Neural crest cell (in vitro differentiated cells): Measurements from ENCODE around the gene ARMC9. TPM values are rescaled to one million over a fixed set of nuclear protein-coding genes. Genes with fewer than 3 reads are reported as not detected.

ENCODE experiments used
- DNase-seq: peaks from one replicate; pipeline ENCODE4 v3.0.0; 2021; ENCODE audit warnings: low read depth, mixed read lengths, low spot score
- H3K27ac Mint-ChIP-seq: one replicate; pipeline ENCODE4 v1.8.0; 2021; ENCODE audit warnings: mild to moderate bottlenecking, mixed read lengths; ENCODE audit not compliant: unreplicated experiment
- H3K27me3 Mint-ChIP-seq: 2 replicates; pipeline ENCODE4 v1.8.0; 2021; ENCODE audit warnings: low read depth, mild to moderate bottlenecking, mixed read lengths
- H3K36me3 Mint-ChIP-seq: 2 replicates; pipeline ENCODE4 v1.8.0; 2021; ENCODE audit warnings: low read depth, mild to moderate bottlenecking, mixed read lengths
- H3K4me1 Mint-ChIP-seq: 2 replicates; pipeline ENCODE4 v1.8.0; 2021; ENCODE audit warnings: mixed read lengths
- H3K4me3 Mint-ChIP-seq: one replicate; pipeline ENCODE4 v1.8.0; 2021; ENCODE audit warnings: mild to moderate bottlenecking, mixed read lengths
- H3K9me3 Mint-ChIP-seq: 2 replicates; pipeline ENCODE4 v1.8.0; 2021; ENCODE audit warnings: mixed read lengths
- total RNA-seq: library from RNA; stranded (reverse); gene quantifications from 2 replicates; pipeline ENCODE4 v1.2.1, GENCODE V29; 2021
- TF ChIP-seq, protein P1 (sequence below): fragments of 200-600 bp; sonication (generic); conservative IDR thresholded peaks from 2 replicates; pipeline ENCODE4 v1.5.0; 2021; ENCODE audit warnings: antibody characterized with exemption, mild to moderate bottlenecking

The ARMC9 gene
- total RNA-seq, 1 donor from 2014 or later: 35.0 TPM

DNA sequence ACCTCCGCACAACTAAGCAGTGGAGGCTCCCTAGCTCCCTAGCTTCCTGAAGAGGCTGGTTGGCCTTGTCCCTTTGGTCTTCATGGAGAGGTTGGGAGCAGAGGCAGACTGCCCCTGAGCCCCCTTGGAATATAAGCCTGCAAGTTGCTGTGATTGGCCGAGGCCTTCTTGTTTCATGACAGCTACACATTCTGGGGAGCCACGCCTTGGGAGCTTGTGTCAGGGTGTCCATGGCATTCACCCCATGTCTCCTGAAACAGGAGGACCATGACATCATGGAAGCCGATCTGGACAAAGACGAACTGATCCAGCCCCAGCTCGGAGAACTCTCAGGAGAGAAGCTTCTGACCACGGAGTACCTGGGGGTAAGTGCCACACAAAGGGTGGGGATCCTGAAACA lies 133.1 kb downstream of the ARMC9 start:
- H3K9me3 Mint-ChIP-seq: peaks cover 2% of the 10 kb centered on the region
- DNase-seq: no peak
- no peak overlapping the region for H3K4me3 Mint-ChIP-seq
- H3K27me3 Mint-ChIP-seq: no peaks in the 10 kb centered on the region
- peaks cover 5% of the 10 kb centered on the region for H3K4me1 Mint-ChIP-seq
- peaks cover 34% of the 10 kb centered on the region for H3K36me3 Mint-ChIP-seq
- H3K27ac Mint-ChIP-seq: no peak overlapping the region
- TF ChIP-seq, protein P1, sequence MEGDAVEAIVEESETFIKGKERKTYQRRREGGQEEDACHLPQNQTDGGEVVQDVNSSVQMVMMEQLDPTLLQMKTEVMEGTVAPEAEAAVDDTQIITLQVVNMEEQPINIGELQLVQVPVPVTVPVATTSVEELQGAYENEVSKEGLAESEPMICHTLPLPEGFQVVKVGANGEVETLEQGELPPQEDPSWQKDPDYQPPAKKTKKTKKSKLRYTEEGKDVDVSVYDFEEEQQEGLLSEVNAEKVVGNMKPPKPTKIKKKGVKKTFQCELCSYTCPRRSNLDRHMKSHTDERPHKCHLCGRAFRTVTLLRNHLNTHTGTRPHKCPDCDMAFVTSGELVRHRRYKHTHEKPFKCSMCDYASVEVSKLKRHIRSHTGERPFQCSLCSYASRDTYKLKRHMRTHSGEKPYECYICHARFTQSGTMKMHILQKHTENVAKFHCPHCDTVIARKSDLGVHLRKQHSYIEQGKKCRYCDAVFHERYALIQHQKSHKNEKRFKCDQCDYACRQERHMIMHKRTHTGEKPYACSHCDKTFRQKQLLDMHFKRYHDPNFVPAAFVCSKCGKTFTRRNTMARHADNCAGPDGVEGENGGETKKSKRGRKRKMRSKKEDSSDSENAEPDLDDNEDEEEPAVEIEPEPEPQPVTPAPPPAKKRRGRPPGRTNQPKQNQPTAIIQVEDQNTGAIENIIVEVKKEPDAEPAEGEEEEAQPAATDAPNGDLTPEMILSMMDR: no peak

- TF ChIP-seq, protein P1: no peak
- Mint-ChIP-seq H3K27ac (no peak overlapping the region), H3K36me3 (peaks cover 33% of the 10 kb centered on the region), H3K4me3 (no peak overlapping the region), H3K9me3 (peaks cover 2% of the 10 kb centered on the region), H3K4me1 (peaks cover 5% of the 10 kb centered on the region), H3K27me3 (no peaks in the 10 kb centered on the region)
- DNase-seq: no peak
Observed at GRCh38 chr2:231332388-231332787, 134.0 kb downstream of the ARMC9 start.

GRCh38 chr2:231332872-231333500 lies 134.6 kb downstream of the ARMC9 start:
- DNase-seq: no peak
- H3K27ac Mint-ChIP-seq: no peak overlapping the region
- peaks cover 2% of the 10 kb centered on the region for H3K9me3 Mint-ChIP-seq
- peaks cover 33% of the 10 kb centered on the region for H3K36me3 Mint-ChIP-seq
- H3K4me1 Mint-ChIP-seq: peaks cover 5% of the 10 kb centered on the region
- no peak overlapping the region for H3K4me3 Mint-ChIP-seq
- TF ChIP-seq, protein P1: no peak
- no peaks in the 10 kb centered on the region for H3K27me3 Mint-ChIP-seq

- H3K36me3 Mint-ChIP-seq: peaks cover 33% of the 10 kb centered on the region
- no peak overlapping the region for H3K27ac Mint-ChIP-seq
- TF ChIP-seq, protein P1: no peak
- peaks cover 5% of the 10 kb centered on the region for H3K4me1 Mint-ChIP-seq
- no peak for DNase-seq
- H3K27me3 Mint-ChIP-seq: no peaks in the 10 kb centered on the region
- H3K4me3 Mint-ChIP-seq: no peak overlapping the region
- peaks cover 2% of the 10 kb centered on the region for H3K9me3 Mint-ChIP-seq
Observed at GRCh38 chr2:231334179-231334930, 135.9 kb downstream of the ARMC9 start.

GRCh38 chr2:231334981-231335380 lies 136.6 kb downstream of the ARMC9 start:
- Mint-ChIP-seq H3K27me3 (no peaks in the 10 kb centered on the region), H3K36me3 (peaks cover 30% of the 10 kb centered on the region), H3K4me1 (peaks cover 5% of the 10 kb centered on the region), H3K4me3 (no peak overlapping the region), H3K27ac (no peak overlapping the region), H3K9me3 (peaks cover 2% of the 10 kb centered on the region)
- DNase-seq: no peak
- TF ChIP-seq, protein P1: no peak
